GM23338 (cell line): Measurements from ENCODE around the gene WWOX.

ENCODE experiments used
- CREB1 ChIP-seq: fragments of 250-450 bp; sonication (Bioruptor Pico); IDR thresholded peaks from 2 replicates; pipeline ENCODE4 v1.5.0; 2020; ENCODE audit warnings: low read depth, mild to moderate bottlenecking, moderate library complexity
- ETS1 ChIP-seq: IDR thresholded peaks from 2 replicates; pipeline ENCODE4 v1.6.1; 2016; ENCODE audit warnings: antibody characterized with exemption
- EZH2 ChIP-seq: fragments of 200-600 bp; sonication (generic); IDR thresholded peaks from one replicate; pipeline ENCODE4 v1.8.0; 2017; ENCODE audit warnings: antibody characterized with exemption, mild to moderate bottlenecking, low read depth; ENCODE audit not compliant: unreplicated experiment
- EZH2phosphoT487 ChIP-seq: fragments of 200-600 bp; sonication (generic); IDR thresholded peaks from one replicate; pipeline ENCODE4 v1.8.1; 2018; ENCODE audit warnings: antibody characterized with exemption; ENCODE audit not compliant: unreplicated experiment
- NANOG ChIP-seq: IDR thresholded peaks from 2 replicates; pipeline ENCODE4 v1.6.1; 2016; ENCODE audit warnings: antibody characterized with exemption, borderline replicate concordance
- POLR2AphosphoS5 ChIP-seq: IDR thresholded peaks from 2 replicates; pipeline ENCODE4 v1.6.1; 2016; ENCODE audit warnings: antibody characterized with exemption, low read depth
- STAT1 ChIP-seq: IDR thresholded peaks from one replicate; pipeline ENCODE4 v1.6.1; 2016; ENCODE audit warnings: antibody characterized with exemption; ENCODE audit not compliant: unreplicated experiment
- TF ChIP-seq, protein P1 (sequence below), 2 experiments: fragments of 200-600 bp in 1 of 2; sonication (generic) in 1 of 2; conservative IDR thresholded peaks; 2 replicates each; pipeline versions ENCODE4 v1.5.1 to v1.6.1; 2016 to 2017; ENCODE audit warnings: antibody characterized with exemption in 2 of 2, low read depth in 2 of 2, mild to moderate bottlenecking in 2 of 2, moderate library complexity in 1 of 2

- TF ChIP-seq, protein P1, sequence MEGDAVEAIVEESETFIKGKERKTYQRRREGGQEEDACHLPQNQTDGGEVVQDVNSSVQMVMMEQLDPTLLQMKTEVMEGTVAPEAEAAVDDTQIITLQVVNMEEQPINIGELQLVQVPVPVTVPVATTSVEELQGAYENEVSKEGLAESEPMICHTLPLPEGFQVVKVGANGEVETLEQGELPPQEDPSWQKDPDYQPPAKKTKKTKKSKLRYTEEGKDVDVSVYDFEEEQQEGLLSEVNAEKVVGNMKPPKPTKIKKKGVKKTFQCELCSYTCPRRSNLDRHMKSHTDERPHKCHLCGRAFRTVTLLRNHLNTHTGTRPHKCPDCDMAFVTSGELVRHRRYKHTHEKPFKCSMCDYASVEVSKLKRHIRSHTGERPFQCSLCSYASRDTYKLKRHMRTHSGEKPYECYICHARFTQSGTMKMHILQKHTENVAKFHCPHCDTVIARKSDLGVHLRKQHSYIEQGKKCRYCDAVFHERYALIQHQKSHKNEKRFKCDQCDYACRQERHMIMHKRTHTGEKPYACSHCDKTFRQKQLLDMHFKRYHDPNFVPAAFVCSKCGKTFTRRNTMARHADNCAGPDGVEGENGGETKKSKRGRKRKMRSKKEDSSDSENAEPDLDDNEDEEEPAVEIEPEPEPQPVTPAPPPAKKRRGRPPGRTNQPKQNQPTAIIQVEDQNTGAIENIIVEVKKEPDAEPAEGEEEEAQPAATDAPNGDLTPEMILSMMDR (conservative IDR thresholded peaks at IDR 0.05; ENCODE audit: low read depth in 2 of 2): no peak
- TF ChIP-seq CREB1 (CRISPR knock-in tag) (no peak), STAT1 (no peak), EZH2phosphoT487 (no peak), EZH2 (no peak), POLR2AphosphoS5 (no peak), NANOG (no peak), ETS1 (no peak)
These were observed 347.6 kb downstream of the WWOX start for GRCh38 chr16:78446992-78447563.
